DMS153 treated with DMSO at 0.1 percent for 48 hours (cell line): ENCODE measurements around the gene VWA8.

Source experiments
- DNase-seq: peaks from one replicate; lab custom pipeline; 2025; ENCODE audit not compliant: unreplicated experiment; lab: John Stamatoyannopoulos, UW

The VWA8 gene

GRCh38 chr13:41696163-41697003, 264.5 kb downstream of the VWA8 start:
- DNase-seq = no peak

GRCh38 chr13:41694545-41695301, 266.2 kb downstream of the VWA8 start:
- no peak for DNase-seq

GRCh38 chr13:41693434-41693833, 267.5 kb downstream of the VWA8 start:
- DNase-seq = no peak

GRCh38 chr13:41691274-41691673, 269.6 kb downstream of the VWA8 start:
- DNase-seq = no peak

GRCh38 chr13:41682766-41683165, 278.1 kb downstream of the VWA8 start:
- DNase-seq = no peak

GRCh38 chr13:41682001-41682400, 278.9 kb downstream of the VWA8 start:
- no peak for DNase-seq

GRCh38 chr13:41681587-41681986, 279.3 kb downstream of the VWA8 start:
- no peak for DNase-seq

- DNase-seq = no peak
Observed at GRCh38 chr13:41680900-41681299, 280.0 kb downstream of the VWA8 start.

- DNase-seq = no peak
Observed at GRCh38 chr13:41678848-41679247, 282.1 kb downstream of the VWA8 start.

- no peak for DNase-seq
Observed at GRCh38 chr13:41678249-41678648, 282.7 kb downstream of the VWA8 start.

- no peak for DNase-seq
Observed at GRCh38 chr13:41675306-41675705, 285.6 kb downstream of the VWA8 start.

- DNase-seq = no peak
Observed at GRCh38 chr13:41674246-41674645, 286.7 kb downstream of the VWA8 start.

GRCh38 chr13:41673640-41674039, 287.3 kb downstream of the VWA8 start:
- no peak for DNase-seq

- DNase-seq = no peak
Observed at GRCh38 chr13:41670873-41671443, 290.0 kb downstream of the VWA8 start.

GRCh38 chr13:41668130-41668757, 292.7 kb downstream of the VWA8 start:
- DNase-seq = peak; percentile 89

GRCh38 chr13:41666644-41667043, 294.3 kb downstream of the VWA8 start:
- no peak for DNase-seq

GRCh38 chr13:41660411-41660810, 300.5 kb downstream of the VWA8 start:
- DNase-seq = no peak

- no peak for DNase-seq
Observed at GRCh38 chr13:41658057-41658661, 302.8 kb downstream of the VWA8 start.

GRCh38 chr13:41655997-41656396, 304.9 kb downstream of the VWA8 start:
- DNase-seq = no peak

GRCh38 chr13:41654796-41655195, 306.1 kb downstream of the VWA8 start:
- no peak for DNase-seq

GRCh38 chr13:41652735-41653361, 308.1 kb downstream of the VWA8 start:
- DNase-seq = peak; percentile 53
